ENCODE measurements around the gene POLDIP2. TPM values are rescaled to one million over a fixed set of nuclear protein-coding genes. Genes with fewer than 3 reads are reported as not detected.

The POLDIP2 gene
- total and polyA plus RNA-seq, 2 donors (not counting 3 experiments of a cell fraction or from before 2014, with no cell fraction given), result 82.6 to 85.2 TPM

DNA sequence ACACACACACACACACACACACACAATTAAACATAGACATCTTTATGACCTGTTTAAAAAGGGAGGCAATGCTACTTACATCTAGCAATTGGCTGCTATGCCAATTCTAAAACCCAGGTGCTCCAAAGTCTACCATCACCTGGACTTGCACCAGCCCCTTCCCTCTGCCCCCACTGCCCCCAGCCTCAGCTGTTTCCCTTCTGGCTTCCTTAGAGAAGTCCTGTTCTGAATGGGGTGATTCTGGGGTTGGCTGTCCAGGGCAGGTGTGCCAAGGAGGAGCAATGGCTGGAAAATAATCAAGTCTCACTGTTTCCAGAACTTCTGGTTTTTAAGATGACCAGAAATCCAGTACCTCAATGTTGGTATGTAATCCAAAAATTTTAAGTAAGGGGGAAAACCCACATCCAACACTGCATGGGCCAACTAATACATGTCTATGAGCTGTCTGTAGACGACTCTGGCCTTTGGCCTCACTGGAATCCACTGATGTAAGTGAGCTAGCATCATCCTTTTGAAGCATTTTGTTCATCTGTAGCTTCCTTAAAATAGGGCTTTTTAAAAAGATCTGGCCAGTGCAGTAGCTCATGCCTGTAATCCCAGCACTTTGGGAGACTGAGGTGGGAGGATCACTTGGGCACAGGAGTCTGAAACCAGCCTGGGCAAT is 24.1 kb downstream of the POLDIP2 start:
- dilution Hi-C loops (cut with MboI; ENCODE audit: extremely low pct_ligation_motif_present, low sequenced_read_pairs), result no loop called here
- no TSS peak for BruUV-seq (replicated peaks)
- intact Hi-C loops (cut with micrococcal nuclease), result no loop called here
- Histone ChIP-seq H3K4me3 (replicated peaks in 1 of 3; ENCODE audit: insufficient read depth in 1 of 3, low read depth in 1 of 3, low read length in 3 of 3) (no peak overlapping the region), H3K4me1 (ENCODE audit: control insufficient read depth, extremely low read depth, insufficient read depth, low read length) (peaks cover 29% of the 10 kb centered on the region), H3K9ac (replicated peaks; ENCODE audit: extremely low read depth, insufficient read depth, low read length) (no peak overlapping the region), H3K79me2 (ENCODE audit: control insufficient read depth, insufficient read depth, low read length) (peaks cover 40% of the 10 kb centered on the region), H3K27me3 (ENCODE audit: control insufficient read depth in 2 of 2, insufficient read depth in 2 of 2, low read length in 2 of 2) (no peaks in the 10 kb centered on the region), H4K20me1 (replicated peaks; ENCODE audit: control insufficient read depth, extremely low read depth, insufficient read depth, low read length) (no peaks in the 10 kb centered on the region), H3K27ac (ENCODE audit: insufficient read depth, low read depth, low read length) (no peak overlapping the region), H3K4me2 (ENCODE audit: insufficient read depth, low read length) (no peak overlapping the region), H3K9me1 (replicated peaks; ENCODE audit: control insufficient read depth, extremely low read depth, insufficient read depth, low read length) (no peaks in the 10 kb centered on the region), H3K9me3 (replicated peaks; ENCODE audit: control insufficient read depth, insufficient read depth, low read length) (no peaks in the 10 kb centered on the region), H2AFZ (ENCODE audit: low read depth, low read length) (no peak overlapping the region), H3K36me3 (ENCODE audit: control insufficient read depth in 2 of 2, extremely low read depth in 1 of 2, insufficient read depth in 2 of 2, low read length in 2 of 2) (peaks cover 6 to 16% of the 10 kb centered on the region in 2 experiments)
- DNase-seq (ENCODE audit: low read depth, low spot score), result no peak
- CTCF ChIA-PET, result interaction anchor here (0.9 to 1.5 kb wide), 3 partner anchors 13 to 52 kb away, joined by 3 to 4 read pairs (median 3); partner anchors contain the start of gene TMEM97
- POLR2A ChIA-PET, result no interaction called here
- no peak for FAIRE-seq
- TF ChIP-seq GATA2 (IDR thresholded peaks at IDR 0.05; ENCODE audit: insufficient read depth, insufficient read length, low read depth, low read length) (no peak), EZH2 (IDR thresholded peaks at IDR 0.05; ENCODE audit: borderline replicate concordance, low read depth, low read length, severe bottlenecking) (no peak)

DNA sequence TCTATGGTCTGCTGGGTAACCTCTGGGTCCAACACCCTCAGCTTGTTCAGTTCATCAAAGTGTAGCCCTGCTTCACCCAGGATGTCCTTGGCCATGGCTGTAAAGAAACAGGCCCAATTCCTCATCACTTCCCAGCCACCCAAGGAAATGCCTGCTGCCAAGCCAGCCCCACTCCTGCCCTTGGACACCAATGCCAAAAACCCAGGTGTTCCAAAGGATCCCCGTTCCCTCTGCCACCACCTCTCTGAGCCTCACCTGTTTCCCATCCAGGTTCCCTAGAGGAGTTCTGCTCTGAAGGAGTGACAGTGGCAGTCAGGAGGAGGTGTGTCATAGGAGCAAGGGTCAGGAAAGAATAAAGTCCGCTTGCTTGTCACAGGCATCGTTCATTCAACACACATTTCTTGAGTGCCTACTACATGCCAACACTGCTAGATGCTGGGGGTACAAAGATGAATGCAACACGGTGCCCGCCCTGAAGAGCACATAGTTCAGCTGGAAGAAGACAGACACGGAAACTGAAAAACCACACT is 25.4 kb downstream of the POLDIP2 start:
- ChIA-PET POLR2A (no interaction called here), CTCF (interaction anchor here (1.3 to 1.5 kb wide), 2 partner anchors 13 to 15 kb away, joined by 3 to 4 read pairs; partner anchors contain the start of gene TMEM97)
- H3K9ac ChIP-seq (replicated peaks; ENCODE audit: extremely low read depth, insufficient read depth, low read length), result no peak overlapping the region
- intact Hi-C loops (cut with micrococcal nuclease) (no loop called here), dilution Hi-C loops (cut with MboI; ENCODE audit: extremely low pct_ligation_motif_present, low sequenced_read_pairs) (no loop called here)
- FAIRE-seq (no peak), DNase-seq (ENCODE audit: low read depth, low spot score) (no peak)
- H3K36me3 ChIP-seq (ENCODE audit: control insufficient read depth in 2 of 2, extremely low read depth in 1 of 2, insufficient read depth in 2 of 2, low read length in 2 of 2), result peaks cover 12 to 19% of the 10 kb centered on the region in 2 experiments
- no peak overlapping the region for H3K4me2 ChIP-seq (ENCODE audit: insufficient read depth, low read length)
- peaks cover 17% of the 10 kb centered on the region for H3K4me1 ChIP-seq (ENCODE audit: control insufficient read depth, extremely low read depth, insufficient read depth, low read length)
- H3K9me3 ChIP-seq (replicated peaks; ENCODE audit: control insufficient read depth, insufficient read depth, low read length), result no peaks in the 10 kb centered on the region
- TF ChIP-seq, protein P1, sequence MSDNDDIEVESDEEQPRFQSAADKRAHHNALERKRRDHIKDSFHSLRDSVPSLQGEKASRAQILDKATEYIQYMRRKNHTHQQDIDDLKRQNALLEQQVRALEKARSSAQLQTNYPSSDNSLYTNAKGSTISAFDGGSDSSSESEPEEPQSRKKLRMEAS (IDR thresholded peaks at IDR 0.05; ENCODE audit: insufficient read depth, insufficient read length), result no peak
- no peak for TF ChIP-seq POLR2AphosphoS5 (IDR thresholded peaks at IDR 0.05; ENCODE audit: insufficient read depth, low read depth, low read length)
- TF ChIP-seq MYC (IDR thresholded peaks at IDR 0.05; ENCODE audit: low read depth, low read length), result no peak
- TF ChIP-seq, protein P2, sequence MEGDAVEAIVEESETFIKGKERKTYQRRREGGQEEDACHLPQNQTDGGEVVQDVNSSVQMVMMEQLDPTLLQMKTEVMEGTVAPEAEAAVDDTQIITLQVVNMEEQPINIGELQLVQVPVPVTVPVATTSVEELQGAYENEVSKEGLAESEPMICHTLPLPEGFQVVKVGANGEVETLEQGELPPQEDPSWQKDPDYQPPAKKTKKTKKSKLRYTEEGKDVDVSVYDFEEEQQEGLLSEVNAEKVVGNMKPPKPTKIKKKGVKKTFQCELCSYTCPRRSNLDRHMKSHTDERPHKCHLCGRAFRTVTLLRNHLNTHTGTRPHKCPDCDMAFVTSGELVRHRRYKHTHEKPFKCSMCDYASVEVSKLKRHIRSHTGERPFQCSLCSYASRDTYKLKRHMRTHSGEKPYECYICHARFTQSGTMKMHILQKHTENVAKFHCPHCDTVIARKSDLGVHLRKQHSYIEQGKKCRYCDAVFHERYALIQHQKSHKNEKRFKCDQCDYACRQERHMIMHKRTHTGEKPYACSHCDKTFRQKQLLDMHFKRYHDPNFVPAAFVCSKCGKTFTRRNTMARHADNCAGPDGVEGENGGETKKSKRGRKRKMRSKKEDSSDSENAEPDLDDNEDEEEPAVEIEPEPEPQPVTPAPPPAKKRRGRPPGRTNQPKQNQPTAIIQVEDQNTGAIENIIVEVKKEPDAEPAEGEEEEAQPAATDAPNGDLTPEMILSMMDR (IDR thresholded peaks at IDR 0.05; ENCODE audit: extremely low read depth in 1 of 2, insufficient read depth in 1 of 2, low read depth in 1 of 2, low read length in 2 of 2), result no peak
- no peak for TF ChIP-seq GATA2 (IDR thresholded peaks at IDR 0.05; ENCODE audit: insufficient read depth, insufficient read length, low read depth, low read length)
- no peak for TF ChIP-seq POLR2A (IDR thresholded peaks at IDR 0.05; ENCODE audit: low read depth, low read length)
- no peak for TF ChIP-seq FOS (IDR thresholded peaks at IDR 0.05; ENCODE audit: borderline replicate concordance, insufficient read depth, low read length)
- no peak for TF ChIP-seq EZH2 (IDR thresholded peaks at IDR 0.05; ENCODE audit: borderline replicate concordance, low read depth, low read length, severe bottlenecking)
- no peak for TF ChIP-seq JUN (IDR thresholded peaks at IDR 0.05; ENCODE audit: borderline replicate concordance, insufficient read depth, insufficient read length, low read depth)
- H3K79me2 ChIP-seq (ENCODE audit: control insufficient read depth, insufficient read depth, low read length), result peaks cover 27% of the 10 kb centered on the region
- H4K20me1 ChIP-seq (replicated peaks; ENCODE audit: control insufficient read depth, extremely low read depth, insufficient read depth, low read length), result no peaks in the 10 kb centered on the region
- no peak overlapping the region for H2AFZ ChIP-seq (ENCODE audit: low read depth, low read length)
- no peak overlapping the region for H3K4me3 ChIP-seq (replicated peaks in 1 of 3; ENCODE audit: insufficient read depth in 1 of 3, low read depth in 1 of 3, low read length in 3 of 3)
- no TSS peak for BruUV-seq (replicated peaks)
- no peaks in the 10 kb centered on the region for H3K27me3 ChIP-seq (ENCODE audit: control insufficient read depth in 2 of 2, insufficient read depth in 2 of 2, low read length in 2 of 2)
- no peaks in the 10 kb centered on the region for H3K9me1 ChIP-seq (replicated peaks; ENCODE audit: control insufficient read depth, extremely low read depth, insufficient read depth, low read length)
- no peak overlapping the region for H3K27ac ChIP-seq (ENCODE audit: insufficient read depth, low read depth, low read length)

All from endothelial cell of umbilical vein (primary cell).